Hindlimb muscle (tissue), 1 donor: ENCODE measurements around the gene DAZAP1. TPM values are rescaled to one million over a fixed set of nuclear protein-coding genes. Genes with fewer than 3 reads are reported as not detected.
"Not testable (repeated sequence)": the region's sequence is repeated elsewhere in the genome, so short reads cannot be mapped to it uniquely, and the experiment has no call there.

ENCODE experiments used
- DNase-seq: peaks from one replicate; pipeline ENCODE4 v3.0.0-alpha.2; 2013
- polyA plus RNA-seq: library from polyadenylated mRNA; unstranded; fragments of 120-200 nt; gene quantifications from one replicate; pipeline ENCODE4 v1.2.1, GENCODE V29; 2013; ENCODE audit not compliant: insufficient read length

DAZAP1 gene
- polyA plus RNA-seq, 1 donor: 82.0 TPM

GRCh38 chr19:1474765-1475351, 67.5 kb downstream of the DAZAP1 start:
- no peak for DNase-seq

DNA sequence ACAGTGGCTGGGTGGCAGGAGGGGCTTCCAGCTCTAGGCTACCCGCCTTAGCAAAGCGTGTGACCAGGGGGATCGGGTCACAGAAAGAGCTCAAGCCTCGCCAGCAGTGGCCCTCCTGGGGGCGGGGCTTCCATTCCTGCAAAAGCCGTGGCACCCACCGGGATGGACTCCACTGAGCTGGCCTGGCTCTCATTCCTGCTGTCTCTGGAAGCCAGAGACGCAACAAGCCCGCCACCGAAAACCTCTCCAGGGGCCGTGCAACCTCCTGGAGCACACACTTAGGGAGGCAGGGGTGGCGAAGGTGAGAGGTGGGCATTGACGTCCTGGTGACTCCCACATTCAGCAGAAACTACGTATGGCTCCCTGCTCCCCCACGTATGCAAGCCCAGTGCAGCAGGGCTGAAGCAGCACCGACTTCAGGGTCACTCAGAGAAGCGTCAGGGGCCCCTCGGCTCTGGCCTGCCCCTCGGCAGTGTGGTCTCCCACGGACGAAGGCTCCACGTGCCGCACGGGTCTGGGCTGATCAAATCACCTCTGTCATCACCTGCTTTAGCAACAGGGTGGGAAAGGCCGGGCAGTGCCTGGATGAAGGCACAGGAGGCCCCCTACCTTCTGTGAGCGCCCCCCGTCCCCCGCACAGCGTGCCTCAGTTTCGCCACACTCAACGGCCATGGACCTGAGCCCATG, 68.5 kb downstream of the DAZAP1 start:
- DNase-seq: no peak

GRCh38 chr19:1477056-1477455, 69.7 kb downstream of the DAZAP1 start:
- DNase-seq: not testable (repeated sequence)

- DNase-seq: peak; percentile 95
Measured at GRCh38 chr19:1478934-1479707, 71.7 kb downstream of the DAZAP1 start, which contains the start of gene C19orf25. C19orf25 (minus strand) TSS chr19:1479215; CDS start chr19:1478903, 312 bp downstream.

DNA sequence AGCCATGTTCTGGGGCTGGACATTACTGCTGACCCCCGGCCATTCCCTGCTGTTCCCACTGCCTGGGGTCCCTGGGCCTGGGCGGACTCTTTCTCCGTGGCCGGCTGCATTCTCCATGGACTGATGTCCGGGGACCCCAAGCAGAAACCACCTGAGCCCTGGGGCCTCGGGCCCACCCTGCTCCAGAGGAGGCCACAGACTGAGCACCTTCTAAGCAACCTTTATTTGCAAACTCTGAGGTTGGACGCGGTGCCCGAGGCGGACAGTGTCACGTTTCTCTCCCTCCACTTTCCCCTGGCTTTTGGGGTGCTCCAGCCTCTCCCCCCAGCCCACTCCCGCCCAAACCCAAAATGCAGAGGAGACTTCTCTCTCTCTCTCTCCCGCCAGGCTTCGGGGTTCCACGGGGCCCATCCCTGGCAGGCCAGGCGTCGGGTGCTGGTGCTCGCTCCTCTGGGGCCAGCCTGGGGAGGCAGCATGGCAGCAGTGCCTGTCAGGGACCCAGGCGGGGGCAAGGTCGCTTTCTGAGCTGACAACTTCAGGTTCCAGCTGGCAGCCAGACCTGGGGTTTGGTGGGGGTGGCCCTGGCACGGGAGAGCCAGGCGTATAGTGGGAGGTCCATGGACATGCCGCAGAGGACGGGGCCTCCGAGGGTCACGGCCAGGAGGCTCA, 74.0 kb downstream of the DAZAP1 start:
- DNase-seq: no peak

DNA sequence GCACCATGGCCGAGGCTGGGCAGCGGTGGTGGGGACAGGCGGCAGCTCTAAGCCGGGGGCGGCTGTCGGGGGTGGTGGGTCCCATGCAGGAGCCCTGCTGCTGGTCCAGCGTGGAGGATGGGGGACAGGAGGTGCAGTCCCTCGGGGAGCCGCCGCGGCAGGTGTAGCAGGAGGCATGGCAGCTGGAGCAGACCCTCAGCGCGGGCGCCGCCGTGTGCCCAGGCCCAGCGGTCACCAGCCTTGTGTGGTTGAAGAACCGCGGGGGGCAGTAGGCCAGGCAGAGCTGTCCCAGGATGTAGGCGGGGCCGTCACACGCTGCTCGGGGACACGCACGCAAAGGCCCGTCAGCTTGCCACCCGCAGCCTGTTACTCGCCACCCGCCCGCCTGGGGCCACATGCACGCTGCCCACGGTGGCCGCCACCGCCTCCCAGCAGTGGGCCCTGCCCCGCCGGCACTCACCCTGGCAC, 74.5 kb downstream of the DAZAP1 start:
- no peak for DNase-seq

DNA sequence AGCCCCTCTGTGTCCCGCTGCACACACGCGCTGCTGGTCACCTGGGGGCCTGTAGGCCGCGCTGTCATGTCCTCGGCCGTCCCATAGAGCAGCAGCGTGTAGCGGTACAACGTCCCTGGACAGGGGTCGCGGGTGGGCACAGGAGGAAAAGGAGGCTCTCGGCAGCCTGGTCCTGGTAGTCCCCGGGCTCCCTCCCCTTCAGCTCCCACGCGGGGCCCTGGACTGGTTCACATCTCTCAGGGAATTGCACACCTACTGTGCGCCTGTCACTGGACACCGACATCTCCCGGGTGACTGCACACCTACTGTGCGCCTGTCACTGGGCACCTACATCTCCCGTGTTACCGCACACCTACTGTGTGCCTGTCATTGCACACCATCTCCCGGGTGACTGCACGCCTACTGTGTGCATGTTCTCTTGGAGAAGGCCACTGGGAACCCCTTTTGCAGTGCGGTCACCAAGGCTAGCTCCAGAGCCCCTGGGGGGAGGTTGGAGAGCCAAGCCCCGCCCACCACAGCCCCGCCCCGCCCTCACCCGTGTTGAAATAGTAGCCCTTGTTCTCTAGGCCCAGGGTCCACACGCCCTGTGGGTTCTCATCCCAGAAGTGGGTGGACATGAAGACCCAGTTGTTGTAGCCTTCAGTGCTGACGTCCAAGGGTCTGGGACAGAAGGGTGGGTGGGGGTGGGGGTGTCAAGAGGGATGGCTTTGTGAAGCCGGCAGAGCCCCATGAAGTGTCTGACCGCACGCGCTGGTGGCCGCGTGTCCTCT, 75.2 kb downstream of the DAZAP1 start:
- no peak for DNase-seq

GRCh38 chr19:1483131-1483978, 76.0 kb downstream of the DAZAP1 start:
- no peak for DNase-seq

- no peak for DNase-seq
Measured at GRCh38 chr19:1483979-1484428, 76.6 kb downstream of the DAZAP1 start.

Other genes with a start within 250 kb of the DAZAP1 start
- gene SBNO2, start 233.3 kb upstream of the DAZAP1 start, polyA plus RNA-seq: 18.5 TPM
- gene STK11, start 201.8 kb upstream of the DAZAP1 start, polyA plus RNA-seq: 61.0 TPM
- 1.9 TPM for gene CBARP, start 169.6 kb upstream of the DAZAP1 start, polyA plus RNA-seq
- 183 TPM for gene ATP5F1D, start 165.8 kb upstream of the DAZAP1 start, polyA plus RNA-seq
- gene MIDN, start 159.0 kb upstream of the DAZAP1 start, polyA plus RNA-seq: 47.1 TPM
- gene CIRBP, start 138.3 kb upstream of the DAZAP1 start, polyA plus RNA-seq: 528 TPM
- 16.3 TPM for gene FAM174C, start 132.1 kb upstream of the DAZAP1 start, polyA plus RNA-seq
- 0.48 TPM for gene EFNA2, start 121.7 kb upstream of the DAZAP1 start, polyA plus RNA-seq
- gene NDUFS7, start 23.7 kb upstream of the DAZAP1 start, polyA plus RNA-seq: 88.4 TPM
- 287 TPM for gene GAMT, start 6.0 kb upstream of the DAZAP1 start, polyA plus RNA-seq
- 1,308 TPM for gene RPS15, start 30.8 kb downstream of the DAZAP1 start, polyA plus RNA-seq
- 1.1 TPM for gene APC2, start 42.5 kb downstream of the DAZAP1 start, polyA plus RNA-seq
- gene C19orf25, start 71.6 kb downstream of the DAZAP1 start, polyA plus RNA-seq: 22.4 TPM
- 1.9 TPM for gene PCSK4, start 82.8 kb downstream of the DAZAP1 start, polyA plus RNA-seq
- gene REEP6, start 83.6 kb downstream of the DAZAP1 start, polyA plus RNA-seq: 3.0 TPM
- 17.0 TPM for gene ADAMTSL5, start 105.4 kb downstream of the DAZAP1 start, polyA plus RNA-seq
- 0.30 TPM for gene PLK5, start 116.5 kb downstream of the DAZAP1 start, polyA plus RNA-seq
- gene MEX3D, start 160.7 kb downstream of the DAZAP1 start, polyA plus RNA-seq: 30.4 TPM
- gene MBD3, start 185.3 kb downstream of the DAZAP1 start, polyA plus RNA-seq: 67.1 TPM
- 137 TPM for gene UQCR11, start 197.9 kb downstream of the DAZAP1 start, polyA plus RNA-seq
- 145 TPM for gene TCF3, start 245.0 kb downstream of the DAZAP1 start, polyA plus RNA-seq